Activated CD8-positive, alpha-beta T cell treated with anti-CD3 and anti-CD28 coated beads for 36 hours (primary cell): Measurements from ENCODE around the gene PTPRK. TPM values are rescaled to one million over a fixed set of nuclear protein-coding genes. Genes with fewer than 3 reads are reported as not detected.
"Not testable (repeated sequence)": the region's sequence is repeated elsewhere in the genome, so short reads cannot be mapped to it uniquely, and the experiment has no call there.

Experiments
- ATAC-seq: fragments of 200-7000 bp; cut with Tn5 transposase; one replicate; pipeline ENCODE4 v1.10.0; 2021; ENCODE audit warnings: mild to moderate bottlenecking, moderate library complexity
- CTCF ChIA-PET: fragments of 350-600 bp; sonication (Branson Sonifier 250); formaldehyde crosslinking; loops from one replicate; lab custom pipeline; 2021; ENCODE audit warnings: antibody characterized with exemption; lab: Charles Lee
- POLR2A ChIA-PET: fragments of 350-600 bp; sonication (Branson Sonifier 250); formaldehyde crosslinking; loops from one replicate; lab custom pipeline; 2021; ENCODE audit warnings: antibody characterized with exemption; lab: Charles Lee
- DNase-seq: peaks from one replicate; pipeline ENCODE4 v3.0.0-alpha.2; 2020
- H3K27ac Mint-ChIP-seq: one replicate; pipeline ENCODE4 v1.8.0; 2021; ENCODE audit warnings: mild to moderate bottlenecking, mixed read lengths
- H3K27me3 Mint-ChIP-seq: one replicate; pipeline ENCODE4 v1.8.0; 2021; ENCODE audit warnings: mixed read lengths
- H3K36me3 Mint-ChIP-seq: one replicate; pipeline ENCODE4 v1.8.0; 2021; ENCODE audit warnings: low read depth, mixed read lengths
- H3K4me1 Mint-ChIP-seq: one replicate; pipeline ENCODE4 v1.8.0; 2021; ENCODE audit warnings: low read depth, mixed read lengths
- H3K4me3 Mint-ChIP-seq: one replicate; pipeline ENCODE4 v1.8.0; 2021; ENCODE audit warnings: mild to moderate bottlenecking, moderate library complexity, mixed read lengths
- H3K9me3 Mint-ChIP-seq: one replicate; pipeline ENCODE4 v1.8.0; 2021; ENCODE audit warnings: mixed read lengths
- CTCF ChIP-seq: fragments of 200-600 bp; IDR thresholded peaks from one replicate; pipeline ENCODE4 v1.8.0; 2022; ENCODE audit warnings: antibody characterized with exemption, mild to moderate bottlenecking
- intact Hi-C: fragments of 100-400 bp; cut with micrococcal nuclease; formaldehyde crosslinking; loops from one replicate; pipeline ENCODE4 v1.10.0; 2022
- total RNA-seq, 2 experiments: library from RNA; stranded (reverse); gene quantifications; one replicate each; pipeline ENCODE4 v1.2.3, GENCODE V29; 2021

The PTPRK gene
- total RNA-seq, 2 experiments from 2014 or later = 7.7 to 8.9 TPM

- Mint-ChIP-seq H3K9me3 (peaks cover 2% of the 10 kb centered on the region), H3K4me3 (no peak overlapping the region), H3K36me3 (peaks cover 1% of the 10 kb centered on the region), H3K4me1 (no peaks in the 10 kb centered on the region), H3K27ac (no peak overlapping the region), H3K27me3 (no peaks in the 10 kb centered on the region)
- intact Hi-C loops = no loop called here
- no peak for DNase-seq
- ChIA-PET POLR2A (no interaction called here), CTCF (no interaction called here)
- no peak for TF ChIP-seq CTCF
- ATAC-seq = no peak
Observed at GRCh38 chr6:128439627-128440026, 80.8 kb downstream of the PTPRK start.

DNA sequence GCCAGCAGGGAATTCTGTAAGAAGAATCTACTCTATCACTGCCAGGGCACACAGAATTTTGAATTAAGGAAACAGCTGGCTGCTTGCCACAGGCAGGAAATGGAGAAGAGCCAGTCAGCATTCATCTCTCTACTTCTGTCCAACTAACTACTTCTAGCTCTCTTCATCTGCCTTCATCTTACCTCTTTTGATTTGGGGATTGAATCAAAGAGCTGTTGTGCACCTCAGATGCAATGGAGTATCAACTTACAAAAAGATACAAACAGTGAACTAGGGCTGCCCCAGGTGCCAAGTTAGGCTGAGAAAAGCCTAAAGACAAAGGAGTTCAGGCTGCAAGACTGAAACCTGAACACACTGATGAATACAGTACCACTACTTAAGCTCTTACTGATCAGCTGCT is 82.0 kb downstream of the PTPRK start:
- Mint-ChIP-seq H3K4me1 (no peaks in the 10 kb centered on the region), H3K9me3 (peaks cover 6% of the 10 kb centered on the region)
- POLR2A ChIA-PET = no interaction called here

GRCh38 chr6:128437685-128438084 is 82.7 kb downstream of the PTPRK start:
- Mint-ChIP-seq H3K9me3 (peaks cover 6% of the 10 kb centered on the region), H3K27ac (no peak overlapping the region), H3K4me1 (no peaks in the 10 kb centered on the region), H3K4me3 (no peak overlapping the region), H3K27me3 (no peaks in the 10 kb centered on the region), H3K36me3 (peaks cover 1% of the 10 kb centered on the region)
- POLR2A ChIA-PET = no interaction called here
- CTCF ChIA-PET = no interaction called here
- intact Hi-C loops = no loop called here
- ATAC-seq (no peak), DNase-seq (no peak)
- TF ChIP-seq CTCF = no peak

More for the DNA sequence above, 82.0 kb downstream of the PTPRK start:
- no peaks in the 10 kb centered on the region for H3K27me3 Mint-ChIP-seq
- H3K27ac Mint-ChIP-seq = no peak overlapping the region
- no peak for DNase-seq
- CTCF ChIA-PET = no interaction called here
- peaks cover 1% of the 10 kb centered on the region for H3K36me3 Mint-ChIP-seq
- no peak for ATAC-seq
- H3K4me3 Mint-ChIP-seq = no peak overlapping the region
- TF ChIP-seq CTCF = no peak
- intact Hi-C loops = no loop called here

- H3K27ac Mint-ChIP-seq, intact Hi-C loops, ATAC-seq, DNase-seq, H3K4me1 Mint-ChIP-seq, H3K9me3 Mint-ChIP-seq, H3K4me3 Mint-ChIP-seq, CTCF ChIA-PET, H3K27me3 Mint-ChIP-seq, H3K36me3 Mint-ChIP-seq, POLR2A ChIA-PET: not testable (repeated sequence)
Observed at GRCh38 chr6:128434752-128435151, 85.6 kb downstream of the PTPRK start.

- intact Hi-C loops = no loop called here
- ATAC-seq = no peak
Observed at GRCh38 chr6:128432394-128432793, 88.0 kb downstream of the PTPRK start.

More at GRCh38 chr6:128432394-128432793, 88.0 kb downstream of the PTPRK start:
- CTCF ChIA-PET = no interaction called here
- no peak for DNase-seq
- no peak overlapping the region for H3K27ac Mint-ChIP-seq
- peaks cover 6% of the 10 kb centered on the region for H3K9me3 Mint-ChIP-seq
- H3K4me3 Mint-ChIP-seq = no peak overlapping the region
- H3K27me3 Mint-ChIP-seq = no peaks in the 10 kb centered on the region
- TF ChIP-seq CTCF = no peak
- POLR2A ChIA-PET = no interaction called here
- H3K4me1 Mint-ChIP-seq = no peaks in the 10 kb centered on the region
- H3K36me3 Mint-ChIP-seq = peaks cover 1% of the 10 kb centered on the region
